ENCODE results near the gene FAIM2. TPM values are rescaled to one million over a fixed set of nuclear protein-coding genes. Genes with fewer than 3 reads are reported as not detected.

FAIM2 gene
- total RNA-seq, 1 donor from 2014 or later: 0.47 TPM

DNA sequence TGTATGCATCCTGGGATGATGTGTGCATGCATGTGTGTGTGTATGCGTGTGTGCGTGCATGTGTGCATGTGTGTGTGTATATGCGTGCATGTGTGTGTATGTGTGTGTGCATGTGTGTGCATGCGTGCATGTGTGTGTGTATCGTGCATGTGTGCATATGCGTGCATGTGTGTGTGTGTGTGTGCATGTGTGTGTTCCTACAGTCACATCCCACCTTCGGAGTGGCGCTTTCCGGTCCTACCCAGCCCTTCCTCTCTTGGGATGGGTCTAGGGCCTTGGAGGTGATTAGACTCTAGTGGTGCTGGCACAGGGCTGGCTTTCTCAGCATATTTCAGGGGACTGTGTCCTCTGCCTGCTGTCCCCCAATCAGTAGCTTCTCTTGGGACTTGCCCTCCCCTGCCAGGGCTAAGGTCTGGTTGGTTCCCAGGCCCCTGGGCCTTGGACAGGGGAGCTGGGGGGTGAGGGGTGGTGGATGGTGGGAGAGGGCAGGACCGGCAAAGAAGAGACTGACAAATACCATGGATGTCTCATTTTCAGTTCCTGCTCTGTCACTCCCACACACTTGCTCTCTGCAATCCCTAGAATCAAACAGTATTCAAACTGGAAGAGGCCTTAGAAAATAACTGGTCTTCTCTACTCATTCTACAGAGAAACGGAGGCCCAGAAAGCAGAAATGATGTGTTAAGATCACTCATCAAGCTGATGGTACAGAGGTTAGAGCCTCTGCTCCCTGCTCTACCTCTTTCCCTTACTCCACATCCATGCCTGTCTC is 21.9 kb upstream of the FAIM2 start:
- TF ChIP-seq, protein P1, sequence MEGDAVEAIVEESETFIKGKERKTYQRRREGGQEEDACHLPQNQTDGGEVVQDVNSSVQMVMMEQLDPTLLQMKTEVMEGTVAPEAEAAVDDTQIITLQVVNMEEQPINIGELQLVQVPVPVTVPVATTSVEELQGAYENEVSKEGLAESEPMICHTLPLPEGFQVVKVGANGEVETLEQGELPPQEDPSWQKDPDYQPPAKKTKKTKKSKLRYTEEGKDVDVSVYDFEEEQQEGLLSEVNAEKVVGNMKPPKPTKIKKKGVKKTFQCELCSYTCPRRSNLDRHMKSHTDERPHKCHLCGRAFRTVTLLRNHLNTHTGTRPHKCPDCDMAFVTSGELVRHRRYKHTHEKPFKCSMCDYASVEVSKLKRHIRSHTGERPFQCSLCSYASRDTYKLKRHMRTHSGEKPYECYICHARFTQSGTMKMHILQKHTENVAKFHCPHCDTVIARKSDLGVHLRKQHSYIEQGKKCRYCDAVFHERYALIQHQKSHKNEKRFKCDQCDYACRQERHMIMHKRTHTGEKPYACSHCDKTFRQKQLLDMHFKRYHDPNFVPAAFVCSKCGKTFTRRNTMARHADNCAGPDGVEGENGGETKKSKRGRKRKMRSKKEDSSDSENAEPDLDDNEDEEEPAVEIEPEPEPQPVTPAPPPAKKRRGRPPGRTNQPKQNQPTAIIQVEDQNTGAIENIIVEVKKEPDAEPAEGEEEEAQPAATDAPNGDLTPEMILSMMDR (IDR thresholded peaks at IDR 0.05): no peak
- DNase-seq (ENCODE audit: low spot score): no peak
- Mint-ChIP-seq H3K4me1 (ENCODE audit: low read depth) (no peaks in the 10 kb centered on the region), H3K9me3 (ENCODE audit: low read depth) (no peaks in the 10 kb centered on the region), H3K27me3 (ENCODE audit: low read depth) (no peaks in the 10 kb centered on the region), H3K27ac (ENCODE audit: unreplicated experiment) (no peak overlapping the region), H3K4me3 (ENCODE audit: unreplicated experiment) (no peak overlapping the region), H3K36me3 (ENCODE audit: low read depth) (no peaks in the 10 kb centered on the region)

DNA sequence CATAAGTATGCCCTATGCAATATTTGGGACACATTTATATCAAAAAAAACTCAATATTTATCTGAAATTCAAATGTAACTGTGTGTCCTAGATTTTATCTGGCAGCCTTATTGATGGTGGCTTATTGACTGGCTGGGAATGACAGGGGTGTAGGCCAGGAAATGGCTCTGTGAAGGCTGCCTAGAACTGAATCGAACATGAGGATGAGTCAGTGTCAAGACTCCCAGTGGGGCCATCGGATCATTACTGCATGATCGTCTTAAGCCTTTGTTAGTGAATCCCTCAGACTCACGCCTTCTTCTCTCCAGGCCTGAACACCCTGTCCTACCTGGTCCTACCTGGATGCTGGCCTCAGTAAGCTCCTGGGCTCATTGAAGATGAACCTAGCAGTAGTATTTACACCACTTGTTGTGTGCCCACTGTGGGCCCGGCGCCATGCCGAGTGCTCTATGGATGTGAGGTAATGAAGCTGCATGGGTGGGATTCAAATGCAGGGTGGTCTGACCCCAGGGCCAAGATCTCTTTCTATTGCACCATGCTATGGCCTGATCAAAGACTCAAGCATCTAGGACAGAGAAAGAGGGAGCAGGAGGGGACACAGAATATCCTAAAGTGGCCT is 21.0 kb upstream of the FAIM2 start:
- no peaks in the 10 kb centered on the region for H3K36me3 Mint-ChIP-seq (ENCODE audit: low read depth)
- H3K9me3 Mint-ChIP-seq (ENCODE audit: low read depth): no peaks in the 10 kb centered on the region
- TF ChIP-seq, protein P1 (IDR thresholded peaks at IDR 0.05): no peak
- no peaks in the 10 kb centered on the region for H3K27me3 Mint-ChIP-seq (ENCODE audit: low read depth)
- no peaks in the 10 kb centered on the region for H3K4me1 Mint-ChIP-seq (ENCODE audit: low read depth)
- no peak for DNase-seq (ENCODE audit: low spot score)
- no peak overlapping the region for H3K27ac Mint-ChIP-seq (ENCODE audit: unreplicated experiment)
- H3K4me3 Mint-ChIP-seq (ENCODE audit: unreplicated experiment): no peak overlapping the region

DNA sequence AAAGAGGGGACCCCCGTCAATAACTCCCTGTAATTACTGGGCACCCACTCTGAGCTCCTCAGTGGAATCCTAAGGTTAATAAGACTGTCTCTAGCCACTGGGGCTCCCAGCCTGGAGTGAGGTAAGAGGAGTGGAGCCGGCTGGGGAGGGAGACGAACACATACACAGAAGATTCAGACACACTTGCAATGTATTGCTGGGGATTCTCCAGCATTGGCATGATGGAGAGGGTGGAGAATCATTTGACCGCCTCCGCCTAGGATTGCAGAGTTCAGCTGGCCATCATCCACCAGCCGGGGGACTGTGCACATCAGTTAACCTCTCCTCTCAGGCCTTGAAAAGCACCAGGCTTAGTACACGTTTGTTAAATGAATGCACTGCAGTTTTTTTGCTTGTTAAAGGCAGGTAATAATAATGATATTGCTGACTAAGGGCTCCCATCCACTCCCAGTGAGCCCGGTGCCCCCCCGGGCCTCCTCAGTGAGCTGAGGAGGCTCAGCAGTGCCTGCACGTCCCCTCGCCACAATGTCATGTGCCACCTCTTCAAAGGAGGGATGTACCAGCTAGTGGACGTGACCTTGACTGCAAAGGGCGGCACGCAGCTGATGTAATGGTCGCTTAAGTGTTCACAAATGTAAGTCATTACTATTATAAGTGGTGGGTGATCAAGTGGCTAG is 20.3 kb upstream of the FAIM2 start:
- Mint-ChIP-seq H3K36me3 (ENCODE audit: low read depth) (no peaks in the 10 kb centered on the region), H3K27ac (ENCODE audit: unreplicated experiment) (no peak overlapping the region), H3K9me3 (ENCODE audit: low read depth) (no peaks in the 10 kb centered on the region), H3K4me3 (ENCODE audit: unreplicated experiment) (no peak overlapping the region), H3K27me3 (ENCODE audit: low read depth) (no peaks in the 10 kb centered on the region), H3K4me1 (ENCODE audit: low read depth) (no peaks in the 10 kb centered on the region)
- TF ChIP-seq, protein P1 (IDR thresholded peaks at IDR 0.05): no peak
- DNase-seq (ENCODE audit: low spot score): no peak

DNA sequence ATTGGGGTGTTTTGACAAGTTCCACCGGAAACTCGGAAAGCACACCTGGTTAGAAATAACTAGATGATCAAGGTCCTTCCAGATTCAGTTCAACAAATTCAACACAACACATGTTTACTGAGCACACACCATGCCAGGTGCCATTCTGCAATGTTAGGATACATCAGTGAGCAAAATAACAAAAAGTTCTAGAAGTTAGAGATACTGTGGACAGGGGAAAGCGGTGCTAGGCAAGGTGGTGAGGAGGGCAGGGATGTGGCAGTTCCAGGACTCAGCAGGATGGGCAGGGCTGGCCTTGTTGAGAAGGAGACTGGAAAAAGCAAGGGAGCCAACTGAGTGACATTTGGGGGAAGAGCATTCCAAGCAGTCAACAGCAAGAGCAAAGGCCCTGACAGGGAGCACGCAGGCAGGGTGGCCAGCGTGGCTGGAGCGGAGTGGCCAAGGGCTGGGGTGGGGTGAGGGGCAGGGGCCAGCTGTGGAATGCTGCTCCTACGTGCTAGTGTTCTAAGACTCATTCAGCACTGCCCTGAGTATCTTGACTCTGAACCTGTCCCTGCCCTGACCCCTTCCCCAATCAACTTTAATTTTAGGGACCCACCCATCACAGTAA is 19.4 kb upstream of the FAIM2 start:
- Mint-ChIP-seq H3K4me1 (ENCODE audit: low read depth) (no peaks in the 10 kb centered on the region), H3K27me3 (ENCODE audit: low read depth) (no peaks in the 10 kb centered on the region), H3K27ac (ENCODE audit: unreplicated experiment) (no peak overlapping the region), H3K36me3 (ENCODE audit: low read depth) (no peaks in the 10 kb centered on the region), H3K9me3 (ENCODE audit: low read depth) (no peaks in the 10 kb centered on the region), H3K4me3 (ENCODE audit: unreplicated experiment) (no peak overlapping the region)
- DNase-seq (ENCODE audit: low spot score): no peak
- TF ChIP-seq, protein P1 (IDR thresholded peaks at IDR 0.05): no peak

Data from chondrocyte (in vitro differentiated cells).